ENCODE data around the gene ALOXE3.

The ALOXE3 gene

DNA sequence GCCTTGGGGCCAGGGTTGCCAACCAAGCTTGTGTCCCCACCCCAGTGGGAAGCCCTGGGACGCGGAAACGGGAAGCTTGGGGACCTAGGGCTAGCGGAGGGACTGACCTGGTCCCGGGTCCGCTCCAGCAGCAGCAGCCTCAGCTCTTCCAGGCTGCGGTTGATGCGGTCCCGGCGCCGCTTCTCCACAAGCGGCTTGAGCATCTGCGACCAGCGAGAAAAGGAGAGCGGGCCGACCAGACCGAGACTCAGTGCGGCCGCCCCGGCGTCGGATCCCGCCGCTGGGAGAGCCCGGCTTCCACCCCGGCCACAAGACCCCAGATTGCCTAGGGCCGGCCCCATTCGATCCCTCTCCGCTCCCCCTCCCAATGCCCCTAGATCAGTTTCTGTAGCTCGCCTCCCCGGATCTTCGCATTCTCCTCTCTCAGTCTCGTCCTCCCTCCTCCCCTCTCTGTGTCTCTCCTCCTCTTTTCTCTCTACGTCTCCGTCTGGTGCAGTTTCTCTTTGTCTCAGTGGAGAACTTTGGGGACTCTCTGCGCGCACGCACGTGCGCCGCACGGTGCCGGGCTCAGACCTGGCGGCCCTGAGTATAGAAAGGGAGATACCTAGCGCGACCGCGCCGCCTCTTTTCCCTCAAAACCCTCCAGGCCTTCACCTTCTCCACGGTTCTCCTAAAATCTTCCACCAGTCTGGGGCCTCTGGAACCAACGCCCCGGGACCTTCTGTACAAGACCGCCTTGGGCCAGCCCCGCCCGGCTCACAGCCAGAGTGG is 4.8 kb upstream of the ALOXE3 start:
- Histone ChIP-seq H3K27ac (ENCODE audit: low read depth, low read length) (no peak overlapping the region), H3K9me3 (ENCODE audit: control insufficient read depth in 5 of 5, low read length in 5 of 5) (no peaks in the 10 kb centered on the region), H3K4me1 (ENCODE audit: control insufficient read depth in 5 of 5, insufficient read depth in 5 of 5, low read length in 5 of 5) (peaks cover 17 to 85% (median 78%) of the 10 kb centered on the region in 5 donors), H3K27me3 (ENCODE audit: control insufficient read depth in 5 of 5, insufficient read depth in 4 of 5, low read length in 5 of 5) (peaks cover 20 to 33% (median 26%) of the 10 kb centered on the region in 5 donors), H3K9ac (ENCODE audit: low read length in 5 of 5) (peak overlapping the region in 3 of 5 donors; percentile 38 to 62 (median 41)), H3K4me3 (ENCODE audit: low read depth in 1 of 5, low read length in 5 of 5) (peak overlapping the region; percentile 57 to 82 (median 71)), H3K36me3 (ENCODE audit: control insufficient read depth in 5 of 5, insufficient read depth in 5 of 5, low read length in 5 of 5) (no peaks in the 10 kb centered on the region)

GRCh38 chr17:8122422-8122923 is 4.2 kb upstream of the ALOXE3 start:
- H3K27me3 ChIP-seq (ENCODE audit: control insufficient read depth in 5 of 5, insufficient read depth in 4 of 5, low read length in 5 of 5): peaks cover 22 to 37% (median 28%) of the 10 kb centered on the region in 5 donors
- H3K9me3 ChIP-seq (ENCODE audit: control insufficient read depth in 5 of 5, low read length in 5 of 5): no peaks in the 10 kb centered on the region
- H3K36me3 ChIP-seq (ENCODE audit: control insufficient read depth in 5 of 5, insufficient read depth in 5 of 5, low read length in 5 of 5): no peaks in the 10 kb centered on the region
- H3K27ac ChIP-seq (ENCODE audit: low read depth, low read length): no peak overlapping the region
- peak overlapping the region; percentile 48 to 82 (median 71) for H3K4me3 ChIP-seq (ENCODE audit: low read depth in 1 of 5, low read length in 5 of 5)
- peaks cover 19 to 91% (median 84%) of the 10 kb centered on the region in 5 donors for H3K4me1 ChIP-seq (ENCODE audit: control insufficient read depth in 5 of 5, insufficient read depth in 5 of 5, low read length in 5 of 5)
- H3K9ac ChIP-seq (ENCODE audit: low read length in 5 of 5): peak overlapping the region in 3 of 5 donors; percentile 38 to 62 (median 41)

- peak overlapping the region in 1 of 5 donors; percentile 4 for H3K9ac ChIP-seq (ENCODE audit: low read length in 5 of 5)
- H3K4me1 ChIP-seq (ENCODE audit: control insufficient read depth in 5 of 5, insufficient read depth in 5 of 5, low read length in 5 of 5): peaks cover 19 to 88% (median 82%) of the 10 kb centered on the region in 5 donors
- no peak overlapping the region for H3K27ac ChIP-seq (ENCODE audit: low read depth, low read length)
Measured at GRCh38 chr17:8121681-8122421, 3.5 kb upstream of the ALOXE3 start.

GRCh38 chr17:8121407-8121680 is 3.0 kb upstream of the ALOXE3 start:
- Histone ChIP-seq H3K27me3 (ENCODE audit: control insufficient read depth in 5 of 5, insufficient read depth in 4 of 5, low read length in 5 of 5) (peaks cover 31 to 46% (median 37%) of the 10 kb centered on the region in 5 donors), H3K27ac (ENCODE audit: low read depth, low read length) (no peak overlapping the region), H3K4me3 (ENCODE audit: low read depth in 1 of 5, low read length in 5 of 5) (peak overlapping the region in 4 of 5 donors; percentile 29 to 82 (median 74)), H3K9ac (ENCODE audit: low read length in 5 of 5) (no peak overlapping the region), H3K9me3 (ENCODE audit: control insufficient read depth in 5 of 5, low read length in 5 of 5) (no peaks in the 10 kb centered on the region), H3K4me1 (ENCODE audit: control insufficient read depth in 5 of 5, insufficient read depth in 5 of 5, low read length in 5 of 5) (peaks cover 19 to 85% (median 78%) of the 10 kb centered on the region in 5 donors), H3K36me3 (ENCODE audit: control insufficient read depth in 5 of 5, insufficient read depth in 5 of 5, low read length in 5 of 5) (no peaks in the 10 kb centered on the region)

More at GRCh38 chr17:8121681-8122421, 3.5 kb upstream of the ALOXE3 start:
- Histone ChIP-seq H3K4me3 (ENCODE audit: low read depth in 1 of 5, low read length in 5 of 5) (peak overlapping the region; percentile 48 to 82 (median 71)), H3K36me3 (ENCODE audit: control insufficient read depth in 5 of 5, insufficient read depth in 5 of 5, low read length in 5 of 5) (no peaks in the 10 kb centered on the region), H3K27me3 (ENCODE audit: control insufficient read depth in 5 of 5, insufficient read depth in 4 of 5, low read length in 5 of 5) (peaks cover 26 to 41% (median 32%) of the 10 kb centered on the region in 5 donors), H3K9me3 (ENCODE audit: control insufficient read depth in 5 of 5, low read length in 5 of 5) (no peaks in the 10 kb centered on the region)

- H3K9ac ChIP-seq (ENCODE audit: low read length in 5 of 5): peak overlapping the region in 1 of 5 donors; percentile 41
- peaks cover 35 to 52% (median 37%) of the 10 kb centered on the region in 5 donors for H3K27me3 ChIP-seq (ENCODE audit: control insufficient read depth in 5 of 5, insufficient read depth in 4 of 5, low read length in 5 of 5)
- peak overlapping the region; percentile 55 to 77 (median 71) for H3K4me3 ChIP-seq (ENCODE audit: low read depth in 1 of 5, low read length in 5 of 5)
- H3K36me3 ChIP-seq (ENCODE audit: control insufficient read depth in 5 of 5, insufficient read depth in 5 of 5, low read length in 5 of 5): no peaks in the 10 kb centered on the region
- no peaks in the 10 kb centered on the region for H3K9me3 ChIP-seq (ENCODE audit: control insufficient read depth in 5 of 5, low read length in 5 of 5)
- H3K4me1 ChIP-seq (ENCODE audit: control insufficient read depth in 5 of 5, insufficient read depth in 5 of 5, low read length in 5 of 5): peaks cover 17 to 79% (median 72%) of the 10 kb centered on the region in 5 donors
- H3K27ac ChIP-seq (ENCODE audit: low read depth, low read length): no peak overlapping the region
Measured at GRCh38 chr17:8120520-8121406, 2.4 kb upstream of the ALOXE3 start.

- Histone ChIP-seq H3K4me1 (ENCODE audit: control insufficient read depth in 5 of 5, insufficient read depth in 5 of 5, low read length in 5 of 5) (peaks cover 14 to 70% (median 64%) of the 10 kb centered on the region in 5 donors), H3K27me3 (ENCODE audit: control insufficient read depth in 5 of 5, insufficient read depth in 4 of 5, low read length in 5 of 5) (peaks cover 37 to 58% (median 38%) of the 10 kb centered on the region in 5 donors), H3K36me3 (ENCODE audit: control insufficient read depth in 5 of 5, insufficient read depth in 5 of 5, low read length in 5 of 5) (no peaks in the 10 kb centered on the region), H3K27ac (ENCODE audit: low read depth, low read length) (peak overlapping the region; percentile 39), H3K9ac (ENCODE audit: low read length in 5 of 5) (peak overlapping the region in 3 of 5 donors; percentile 30 to 67 (median 31)), H3K4me3 (ENCODE audit: low read depth in 1 of 5, low read length in 5 of 5) (peak overlapping the region; percentile 71 to 81 (median 76)), H3K9me3 (ENCODE audit: control insufficient read depth in 5 of 5, low read length in 5 of 5) (no peaks in the 10 kb centered on the region)
Measured at GRCh38 chr17:8119581-8120519, 1.5 kb upstream of the ALOXE3 start.

DNA sequence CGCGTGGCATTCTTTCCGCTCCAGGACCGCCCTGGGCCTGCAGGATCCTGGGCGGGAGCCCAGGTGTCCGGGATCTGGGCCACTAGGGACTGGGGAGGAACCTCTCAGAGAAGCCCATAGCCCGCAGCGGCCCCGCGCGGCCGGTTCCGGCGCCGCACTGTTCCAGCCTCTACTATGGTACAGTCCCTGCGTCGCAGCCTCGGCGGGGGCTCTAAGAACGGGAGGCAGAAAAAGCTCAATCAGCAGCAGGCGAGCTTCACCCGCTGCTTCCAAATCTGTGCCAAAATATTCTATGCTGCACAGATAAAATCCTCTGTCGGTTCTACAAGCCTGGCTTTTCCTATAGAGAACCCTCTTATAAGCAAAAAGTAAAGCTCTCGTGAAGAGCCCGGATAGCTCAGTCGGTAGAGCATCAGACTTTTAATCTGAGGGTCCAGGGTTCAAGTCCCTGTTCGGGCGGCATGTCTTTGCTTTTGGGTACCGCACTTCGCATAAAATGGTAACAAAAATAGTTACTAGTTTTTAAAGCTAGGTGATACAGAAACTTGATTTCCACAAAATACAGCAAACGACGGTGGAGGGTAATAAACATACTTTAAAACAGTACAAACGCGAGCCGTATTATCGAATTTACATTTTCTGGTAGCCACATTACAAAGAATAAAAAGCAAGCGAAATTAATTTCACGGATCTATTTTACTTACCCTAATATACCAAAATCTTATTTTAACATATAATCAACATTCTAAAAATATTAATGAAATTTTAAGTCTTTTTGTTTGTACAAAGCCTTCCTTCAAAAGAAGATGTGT is 661 bp upstream of the ALOXE3 start:
- Histone ChIP-seq H3K4me3 (ENCODE audit: low read depth in 1 of 5, low read length in 5 of 5) (peak overlapping the region; percentile 71 to 91 (median 77)), H3K9ac (ENCODE audit: low read length in 5 of 5) (peak overlapping the region; percentile 34 to 73 (median 67)), H3K27me3 (ENCODE audit: control insufficient read depth in 5 of 5, insufficient read depth in 4 of 5, low read length in 5 of 5) (peaks cover 37 to 58% (median 40%) of the 10 kb centered on the region in 5 donors), H3K4me1 (ENCODE audit: control insufficient read depth in 5 of 5, insufficient read depth in 5 of 5, low read length in 5 of 5) (peaks cover 10 to 61% (median 56%) of the 10 kb centered on the region in 5 donors), H3K9me3 (ENCODE audit: control insufficient read depth in 5 of 5, low read length in 5 of 5) (no peaks in the 10 kb centered on the region), H3K36me3 (ENCODE audit: control insufficient read depth in 5 of 5, insufficient read depth in 5 of 5, low read length in 5 of 5) (no peaks in the 10 kb centered on the region), H3K27ac (ENCODE audit: low read depth, low read length) (peak overlapping the region; percentile 39)

DNA sequence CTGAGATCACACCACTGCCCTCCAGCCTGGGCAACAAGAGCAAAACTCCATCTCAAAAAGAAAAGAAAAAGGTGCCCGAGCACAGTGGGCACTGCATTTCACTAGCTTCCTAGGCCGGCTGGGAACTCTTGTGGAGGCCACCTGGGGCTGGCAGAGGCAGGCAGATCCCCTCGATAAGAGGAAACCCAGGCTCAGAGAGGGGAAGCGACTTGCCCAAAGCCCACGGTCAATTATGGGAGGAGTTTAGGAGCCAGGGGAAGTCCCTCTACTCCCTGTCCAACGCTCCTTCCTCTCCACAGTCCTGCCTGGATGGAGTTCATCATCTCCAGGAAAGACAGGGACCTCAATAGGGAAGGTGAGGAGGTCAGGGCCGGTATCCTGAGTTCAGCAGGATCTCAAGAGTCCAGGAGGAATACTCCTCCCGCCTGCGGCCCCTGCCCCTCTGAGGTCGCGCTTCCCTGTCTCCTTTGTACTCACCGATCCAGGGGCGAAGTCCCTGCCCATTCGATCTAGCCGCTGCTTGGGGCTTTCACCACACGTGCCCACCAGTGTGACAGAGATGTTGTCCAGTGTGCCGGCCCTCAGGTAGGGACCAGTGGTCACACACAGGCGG is 841 bp downstream of the ALOXE3 start:
- Histone ChIP-seq H3K4me1 (ENCODE audit: control insufficient read depth in 5 of 5, insufficient read depth in 5 of 5, low read length in 5 of 5) (peaks cover 10 to 46% (median 40%) of the 10 kb centered on the region in 5 donors), H3K9ac (ENCODE audit: low read length in 5 of 5) (peak overlapping the region in 2 of 5 donors; percentile 59 to 68), H3K27me3 (ENCODE audit: control insufficient read depth in 5 of 5, insufficient read depth in 4 of 5, low read length in 5 of 5) (peaks cover 28 to 52% (median 33%) of the 10 kb centered on the region in 5 donors), H3K4me3 (ENCODE audit: low read depth in 1 of 5, low read length in 5 of 5) (peak overlapping the region in 4 of 5 donors; percentile 71 to 81 (median 76)), H3K27ac (ENCODE audit: low read depth, low read length) (no peak overlapping the region), H3K36me3 (ENCODE audit: control insufficient read depth in 5 of 5, insufficient read depth in 5 of 5, low read length in 5 of 5) (no peaks in the 10 kb centered on the region), H3K9me3 (ENCODE audit: control insufficient read depth in 5 of 5, low read length in 5 of 5) (no peaks in the 10 kb centered on the region)

All from subcutaneous abdominal adipose tissue (tissue), 5 donors.